Hepatocyte (in vitro differentiated cells): ENCODE data around the gene KCNJ2.

Source experiments
- EZH2 ChIP-seq: fragments of 200-600 bp; sonication (generic); IDR thresholded peaks from 2 replicates; pipeline ENCODE4 v1.6.1; 2016; ENCODE audit warnings: antibody characterized with exemption, mild to moderate bottlenecking, borderline replicate concordance
- EZH2phosphoT487 ChIP-seq: fragments of 200-600 bp; sonication (generic); IDR thresholded peaks from one replicate; pipeline ENCODE4 v1.6.1; 2018; ENCODE audit warnings: antibody characterized with exemption, mild to moderate bottlenecking, low read depth, moderate library complexity; ENCODE audit not compliant: unreplicated experiment, severe bottlenecking
- TF ChIP-seq, protein P1 (sequence below): fragments of 200-600 bp; sonication (generic); IDR thresholded peaks from 2 replicates; pipeline ENCODE4 v1.5.1; 2016; ENCODE audit warnings: antibody characterized with exemption, mild to moderate bottlenecking; ENCODE audit not compliant: poor library complexity

DNA sequence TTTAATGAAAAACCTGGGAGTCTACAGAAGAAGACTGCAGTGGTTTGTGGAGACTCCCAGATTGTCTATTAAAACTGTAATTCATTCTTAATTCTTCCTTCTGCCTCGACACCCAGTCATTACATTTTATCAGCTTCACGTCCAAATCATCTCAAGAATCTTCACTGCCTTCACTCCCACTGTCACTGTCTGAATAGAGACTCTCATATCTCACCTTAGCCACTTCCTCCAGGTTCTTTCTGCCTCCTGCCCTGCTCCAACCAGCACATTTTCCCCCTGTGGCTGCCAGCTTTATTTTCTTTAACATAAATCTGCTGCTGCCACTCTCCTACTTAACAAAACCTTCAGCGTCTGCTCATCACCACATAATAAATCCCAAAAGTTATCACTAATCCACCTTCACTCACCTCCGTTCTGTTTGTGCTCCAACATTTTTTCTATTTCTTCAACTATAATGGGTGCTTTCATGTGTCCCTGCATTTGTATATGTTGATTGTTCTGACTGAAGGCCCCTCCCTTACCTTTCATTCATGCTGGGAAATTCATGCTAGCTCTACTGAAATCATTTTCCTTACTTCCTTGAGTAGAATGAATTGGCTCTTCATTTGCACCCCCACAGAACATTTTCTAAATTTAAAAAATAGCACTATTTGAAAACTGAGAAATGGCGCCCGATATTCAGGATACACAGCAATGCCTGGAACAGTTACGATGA, 38.9 kb downstream of the KCNJ2 start:
- TF ChIP-seq, protein P1, sequence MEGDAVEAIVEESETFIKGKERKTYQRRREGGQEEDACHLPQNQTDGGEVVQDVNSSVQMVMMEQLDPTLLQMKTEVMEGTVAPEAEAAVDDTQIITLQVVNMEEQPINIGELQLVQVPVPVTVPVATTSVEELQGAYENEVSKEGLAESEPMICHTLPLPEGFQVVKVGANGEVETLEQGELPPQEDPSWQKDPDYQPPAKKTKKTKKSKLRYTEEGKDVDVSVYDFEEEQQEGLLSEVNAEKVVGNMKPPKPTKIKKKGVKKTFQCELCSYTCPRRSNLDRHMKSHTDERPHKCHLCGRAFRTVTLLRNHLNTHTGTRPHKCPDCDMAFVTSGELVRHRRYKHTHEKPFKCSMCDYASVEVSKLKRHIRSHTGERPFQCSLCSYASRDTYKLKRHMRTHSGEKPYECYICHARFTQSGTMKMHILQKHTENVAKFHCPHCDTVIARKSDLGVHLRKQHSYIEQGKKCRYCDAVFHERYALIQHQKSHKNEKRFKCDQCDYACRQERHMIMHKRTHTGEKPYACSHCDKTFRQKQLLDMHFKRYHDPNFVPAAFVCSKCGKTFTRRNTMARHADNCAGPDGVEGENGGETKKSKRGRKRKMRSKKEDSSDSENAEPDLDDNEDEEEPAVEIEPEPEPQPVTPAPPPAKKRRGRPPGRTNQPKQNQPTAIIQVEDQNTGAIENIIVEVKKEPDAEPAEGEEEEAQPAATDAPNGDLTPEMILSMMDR = no peak
- TF ChIP-seq EZH2phosphoT487 = no peak
- no peak for TF ChIP-seq EZH2
